GM12801 (cell line): ENCODE results near the gene CHD5.

Experiments used
- CTCF ChIP-seq: IDR thresholded peaks from one replicate; pipeline ENCODE4 v1.5.1; 2011; ENCODE audit warnings: control low read depth; ENCODE audit not compliant: insufficient read length; ENCODE audit errors: extremely low read depth

Gene CHD5

GRCh38 chr1:6092211-6092610, 87.9 kb downstream of the CHD5 start:
- TF ChIP-seq CTCF: no peak

- no peak for TF ChIP-seq CTCF
Measured at GRCh38 chr1:6091823-6092109, 88.4 kb downstream of the CHD5 start.

- no peak for TF ChIP-seq CTCF
Measured at GRCh38 chr1:6090996-6091822, 88.9 kb downstream of the CHD5 start.

GRCh38 chr1:6090288-6090687, 89.8 kb downstream of the CHD5 start:
- TF ChIP-seq CTCF: no peak

GRCh38 chr1:6088956-6089355, 91.2 kb downstream of the CHD5 start:
- no peak for TF ChIP-seq CTCF

- TF ChIP-seq CTCF: no peak
Measured at GRCh38 chr1:6087958-6088357, 92.2 kb downstream of the CHD5 start.

GRCh38 chr1:6087377-6087772, 92.7 kb downstream of the CHD5 start:
- no peak for TF ChIP-seq CTCF
